GM12878 (cell line): ENCODE measurements around the gene PKP3.

Experiments
- CBFB ChIP-seq: IDR thresholded peaks from 2 replicates; pipeline ENCODE4 v1.6.1; 2016; ENCODE audit warnings: antibody characterized with exemption, low read depth
- HDAC2 ChIP-seq: fragments of 200-600 bp; sonication (generic); IDR thresholded peaks from 2 replicates; pipeline ENCODE4 v1.6.1; 2017
- KDM1A ChIP-seq: fragments of 200-600 bp; sonication (generic); IDR thresholded peaks from 2 replicates; pipeline ENCODE4 v1.6.1; 2016; ENCODE audit warnings: borderline replicate concordance
- POLR2A ChIP-seq: IDR thresholded peaks from 2 replicates; pipeline ENCODE4 v1.6.1; 2011; ENCODE audit warnings: low read depth, mild to moderate bottlenecking, low read length

DNA sequence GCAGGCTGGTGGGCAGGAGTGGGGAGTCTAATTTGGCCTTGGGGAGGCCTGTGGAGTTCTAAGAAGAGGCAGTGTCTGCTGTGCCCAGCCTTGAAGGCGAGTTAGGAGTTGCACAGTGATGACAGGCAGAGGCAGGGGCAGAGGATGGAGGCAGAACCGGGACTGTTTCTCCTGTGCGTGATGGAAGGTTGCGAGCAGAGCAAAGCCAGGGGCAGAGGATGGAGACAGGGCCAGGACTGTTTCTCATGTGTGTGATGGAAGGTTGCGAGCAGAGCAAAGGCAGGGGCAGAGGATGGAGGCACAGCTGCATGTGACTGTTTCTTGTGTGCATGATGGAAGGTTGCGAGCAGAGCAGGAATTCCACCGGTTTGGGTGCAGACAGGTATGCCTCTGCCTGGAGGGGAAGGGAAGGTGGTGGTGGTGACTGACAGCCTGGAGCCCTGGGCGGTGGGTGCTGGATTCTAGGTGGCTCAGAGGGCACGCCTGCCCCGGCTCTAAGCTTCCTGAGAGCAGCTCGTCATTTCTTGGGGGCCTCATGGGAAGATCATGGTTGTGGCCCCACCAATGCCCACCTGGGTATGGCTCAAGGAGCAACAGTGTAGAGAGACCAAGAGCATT lies 16.0 kb upstream of the PKP3 start:
- TF ChIP-seq HDAC2, result no peak
- TF ChIP-seq KDM1A, result no peak
- TF ChIP-seq POLR2A, result no peak
- TF ChIP-seq CBFB, result no peak
